Activated CD4-positive, alpha-beta T cell treated with anti-CD3 and anti-CD28 coated beads, Interleukin-2, amount 10 ng/mL, durations not matched to agents 24 days and 14 days (primary cell): ENCODE results near the gene CRHR2. TPM values are rescaled to one million over a fixed set of nuclear protein-coding genes. Genes with fewer than 3 reads are reported as not detected.

Source experiments
- DNase-seq: peaks from one replicate; pipeline ENCODE4 v3.0.0; 2022
- H3K27ac Mint-ChIP-seq: one replicate; pipeline ENCODE4 v1.8.0; 2022; ENCODE audit warnings: mild to moderate bottlenecking, mixed read lengths
- H3K27me3 Mint-ChIP-seq: one replicate; pipeline ENCODE4 v1.8.0; 2022; ENCODE audit warnings: mixed read lengths
- H3K36me3 Mint-ChIP-seq: one replicate; pipeline ENCODE4 v1.8.0; 2022; ENCODE audit warnings: low read depth, mild to moderate bottlenecking, mixed read lengths
- H3K4me1 Mint-ChIP-seq: one replicate; pipeline ENCODE4 v1.8.0; 2021; ENCODE audit warnings: mixed read lengths
- H3K4me3 Mint-ChIP-seq: one replicate; pipeline ENCODE4 v1.8.0; 2022; ENCODE audit warnings: mild to moderate bottlenecking, moderate library complexity, mixed read lengths
- H3K9me3 Mint-ChIP-seq: one replicate; pipeline ENCODE4 v1.8.0; 2021; ENCODE audit warnings: mixed read lengths
- intact Hi-C: fragments of 100-400 bp; cut with micrococcal nuclease; formaldehyde crosslinking; loops from one replicate; pipeline ENCODE4 v1.15.1; 2023
- total RNA-seq: library from RNA; stranded (reverse); gene quantifications from 2 replicates; pipeline ENCODE4 v1.2.3, GENCODE V29; 2022

CRHR2 gene
- total RNA-seq, 1 donor from 2014 or later, result not detected

DNA sequence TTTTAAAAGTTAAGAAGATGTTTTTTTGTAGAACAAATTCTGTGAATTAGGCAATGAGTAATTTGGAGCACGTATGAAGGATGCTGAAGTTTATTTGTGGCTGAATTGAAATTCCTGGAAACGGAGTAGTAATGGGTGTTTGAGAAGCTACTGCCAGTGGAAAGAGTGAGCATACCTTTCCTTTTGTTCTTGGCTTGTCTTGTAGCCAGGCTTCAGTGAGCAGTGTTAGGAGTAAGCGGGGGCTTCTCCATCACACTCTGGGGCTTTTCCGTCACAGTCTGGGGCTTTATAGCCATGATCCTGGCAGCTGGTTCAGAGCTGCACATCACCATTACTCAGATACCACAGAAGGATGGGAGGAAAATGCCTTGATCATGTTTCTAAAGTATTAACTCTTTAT, 55.2 kb downstream of the CRHR2 start:
- H3K36me3 Mint-ChIP-seq, result peaks cover 75% of the 10 kb centered on the region
- H3K4me1 Mint-ChIP-seq, result peaks cover 19% of the 10 kb centered on the region
- H3K4me3 Mint-ChIP-seq, result no peak overlapping the region
- H3K27me3 Mint-ChIP-seq, result no peaks in the 10 kb centered on the region
- peak overlapping the region; percentile 86 for H3K27ac Mint-ChIP-seq
- intact Hi-C loops, result loop anchor here (1.0 to 5.0 kb wide), 3 partner anchors 14 to 115 kb away; no protein-coding TSS in a partner anchor
- no peak for DNase-seq
- no peaks in the 10 kb centered on the region for H3K9me3 Mint-ChIP-seq

DNA sequence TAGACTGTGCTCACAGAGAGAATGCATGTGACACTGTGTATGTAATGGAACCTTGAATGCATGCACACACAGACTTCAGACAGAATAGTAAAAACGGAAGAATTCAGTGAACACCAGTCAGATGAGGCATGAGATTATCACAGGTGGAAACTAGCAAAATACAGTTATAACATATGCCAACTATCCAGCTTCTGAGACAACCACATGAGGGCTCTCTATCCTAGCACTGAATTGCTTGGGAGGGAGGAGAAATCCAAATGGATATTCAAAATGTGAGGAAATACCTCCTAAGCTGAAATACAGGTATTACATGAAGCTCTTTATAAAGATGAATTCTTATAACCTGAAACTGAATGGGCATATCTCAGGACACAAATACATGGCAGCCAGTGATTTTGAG, 57.0 kb downstream of the CRHR2 start:
- Mint-ChIP-seq H3K27me3 (no peaks in the 10 kb centered on the region), H3K9me3 (no peaks in the 10 kb centered on the region), H3K36me3 (peaks cover 73% of the 10 kb centered on the region), H3K4me1 (peaks cover 20% of the 10 kb centered on the region), H3K27ac (peak overlapping the region; percentile 44), H3K4me3 (no peak overlapping the region)
- no peak for DNase-seq
- intact Hi-C loops, result loop anchor here (5.0 kb wide), 1 partner anchor 117 kb away; no protein-coding TSS in a partner anchor

DNA sequence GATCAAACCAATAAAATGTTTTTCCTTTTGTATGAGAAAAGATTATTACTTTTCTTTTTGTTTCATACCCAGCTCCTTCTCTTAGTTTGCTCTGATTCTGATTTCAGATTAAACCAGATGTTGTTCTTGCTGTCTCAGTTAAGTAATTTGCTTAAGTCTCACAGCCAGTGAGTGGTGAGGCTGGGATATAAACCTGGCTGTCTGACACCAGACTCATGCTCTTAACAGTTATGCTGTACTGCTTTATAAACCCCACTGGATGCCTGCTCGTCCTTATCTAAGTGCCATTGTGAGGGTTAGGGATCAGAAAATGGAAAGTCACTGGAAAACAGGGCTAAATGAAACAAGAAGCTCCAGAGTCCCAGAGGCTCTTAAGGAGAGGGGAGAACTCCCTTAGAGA, 63.3 kb downstream of the CRHR2 start:
- intact Hi-C loops, result no loop called here
- H3K9me3 Mint-ChIP-seq, result no peaks in the 10 kb centered on the region
- DNase-seq, result no peak
- H3K4me3 Mint-ChIP-seq, result no peak overlapping the region
- peaks cover 12% of the 10 kb centered on the region for H3K4me1 Mint-ChIP-seq
- no peaks in the 10 kb centered on the region for H3K27me3 Mint-ChIP-seq
- H3K27ac Mint-ChIP-seq, result no peak overlapping the region
- peaks cover 75% of the 10 kb centered on the region for H3K36me3 Mint-ChIP-seq

DNA sequence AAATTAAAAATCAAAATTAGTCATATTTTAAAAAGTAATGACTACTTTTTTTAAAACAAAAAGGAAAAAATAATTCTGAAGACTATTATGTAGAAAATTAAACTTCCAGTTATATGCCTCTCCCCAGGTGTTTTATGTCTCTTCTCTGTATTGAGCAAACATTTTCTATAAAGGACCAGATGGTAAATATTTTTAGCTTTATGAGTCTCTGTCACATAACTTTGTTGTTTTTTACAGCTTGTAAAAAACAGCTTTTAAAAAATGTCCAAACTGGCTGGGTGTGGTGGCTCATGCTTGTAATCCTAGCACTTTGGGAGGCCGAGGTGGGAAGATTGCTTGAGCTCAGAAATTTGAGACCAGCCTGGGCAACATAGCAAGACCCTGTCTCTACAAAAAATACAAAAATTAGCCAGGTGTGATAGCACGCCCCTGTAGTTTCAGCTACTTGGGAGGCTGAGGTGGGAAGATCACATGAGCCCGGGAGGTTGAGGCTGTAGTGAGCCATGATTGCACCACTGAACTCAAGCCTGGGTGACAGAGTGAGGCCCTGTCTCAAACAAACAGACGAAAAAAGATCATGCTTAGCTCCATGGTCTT, 64.1 kb downstream of the CRHR2 start:
- intact Hi-C loops, result no loop called here
- no peaks in the 10 kb centered on the region for H3K27me3 Mint-ChIP-seq
- no peaks in the 10 kb centered on the region for H3K9me3 Mint-ChIP-seq
- H3K4me1 Mint-ChIP-seq, result peaks cover 20% of the 10 kb centered on the region
- no peak overlapping the region for H3K4me3 Mint-ChIP-seq
- DNase-seq, result no peak
- H3K27ac Mint-ChIP-seq, result no peak overlapping the region
- H3K36me3 Mint-ChIP-seq, result peaks cover 75% of the 10 kb centered on the region

DNA sequence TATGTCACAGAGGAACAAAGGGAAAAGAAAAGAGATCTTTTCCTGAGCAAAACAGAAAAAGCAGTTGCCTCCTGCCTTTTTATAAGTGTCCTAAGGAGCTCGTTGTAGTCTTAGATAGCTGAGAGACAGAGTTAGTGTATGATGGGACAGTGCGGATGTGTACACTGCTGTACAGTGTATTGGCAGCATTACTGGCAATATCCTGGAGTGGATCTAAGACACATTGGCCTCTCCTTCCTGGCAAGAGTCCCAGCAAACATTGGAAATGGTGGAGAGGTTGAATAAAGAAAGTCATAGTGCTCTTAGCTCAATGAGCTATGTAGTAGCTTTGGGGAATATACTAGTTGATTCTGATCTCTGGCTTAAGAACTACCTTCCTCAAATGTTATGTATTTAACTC, 64.9 kb downstream of the CRHR2 start:
- intact Hi-C loops, result no loop called here
- Mint-ChIP-seq H3K4me3 (no peak overlapping the region), H3K36me3 (peaks cover 78% of the 10 kb centered on the region), H3K9me3 (no peaks in the 10 kb centered on the region), H3K27me3 (no peaks in the 10 kb centered on the region), H3K27ac (no peak overlapping the region), H3K4me1 (peaks cover 28% of the 10 kb centered on the region)
- DNase-seq, result no peak

DNA sequence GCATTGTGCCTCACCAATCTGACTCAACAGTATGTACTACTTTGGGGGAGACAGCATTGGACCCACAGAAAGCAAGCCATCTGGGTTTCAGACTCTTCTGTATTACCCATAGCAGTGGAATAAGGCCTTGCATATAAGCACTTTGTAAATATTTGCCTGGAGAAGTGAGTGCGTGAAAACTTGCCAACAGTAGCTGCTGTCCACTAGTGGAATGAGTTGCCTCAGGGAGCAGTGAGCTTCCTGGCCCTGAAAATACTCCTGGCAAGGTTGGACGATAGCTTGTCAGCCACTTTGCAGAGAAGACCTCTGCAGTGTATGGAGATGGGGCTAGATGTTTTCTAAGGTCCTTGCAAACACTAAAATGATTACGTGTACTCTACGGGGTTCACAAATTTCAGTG, 65.9 kb downstream of the CRHR2 start:
- Mint-ChIP-seq H3K36me3 (peaks cover 75% of the 10 kb centered on the region), H3K27me3 (no peaks in the 10 kb centered on the region), H3K9me3 (no peaks in the 10 kb centered on the region), H3K4me1 (peaks cover 29% of the 10 kb centered on the region), H3K4me3 (no peak overlapping the region), H3K27ac (no peak overlapping the region)
- intact Hi-C loops, result no loop called here
- no peak for DNase-seq

DNA sequence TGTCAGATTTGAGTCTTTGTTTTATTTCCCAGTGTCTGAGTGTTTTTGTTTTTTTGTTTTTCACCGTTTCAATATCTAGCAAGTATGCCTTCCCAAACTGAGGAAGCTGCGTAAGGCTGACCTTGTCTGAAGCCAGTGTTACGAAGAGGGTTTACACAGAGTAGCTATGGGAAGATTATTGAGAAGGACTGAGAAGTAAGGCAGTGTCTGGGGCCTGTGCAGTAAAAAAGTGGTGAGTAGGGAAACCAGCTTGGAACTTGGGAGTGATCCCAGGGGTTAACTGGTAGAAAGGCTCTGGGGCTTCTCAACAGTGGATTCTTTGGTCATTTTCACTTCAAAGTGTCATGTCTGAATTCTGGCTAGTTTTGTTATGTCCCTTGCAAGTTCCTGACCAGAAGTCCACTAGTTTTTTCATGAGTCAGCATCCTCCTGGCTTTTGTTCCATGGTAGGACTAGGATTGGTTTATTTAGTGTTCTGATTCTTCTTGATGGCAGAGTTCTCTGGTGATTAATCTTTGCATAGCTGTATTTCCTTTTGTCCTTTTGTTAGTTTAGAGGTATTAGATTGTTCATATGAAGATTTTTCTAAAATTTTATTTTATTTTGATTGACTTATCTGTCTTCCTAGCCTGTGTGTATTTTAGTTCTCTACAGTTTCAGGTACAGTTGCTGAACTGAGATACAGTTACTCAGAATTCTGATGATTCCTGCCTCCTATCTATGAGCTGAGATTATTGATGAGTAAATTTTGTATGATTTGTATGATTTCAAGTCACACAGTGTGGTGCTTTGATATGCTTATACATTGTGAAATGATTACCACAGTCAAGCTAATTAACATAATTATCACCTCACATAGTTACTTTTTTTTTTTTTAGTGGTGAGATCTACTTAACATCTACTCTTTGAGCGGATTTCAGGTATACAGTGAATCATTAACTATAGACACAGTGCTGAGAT, 68.6 kb downstream of the CRHR2 start:
- Mint-ChIP-seq H3K9me3 (no peaks in the 10 kb centered on the region), H3K36me3 (peaks cover 82% of the 10 kb centered on the region), H3K4me3 (no peak overlapping the region), H3K27me3 (no peaks in the 10 kb centered on the region), H3K4me1 (peaks cover 40% of the 10 kb centered on the region), H3K27ac (peak overlapping the region; percentile 82)
- no peak for DNase-seq
- intact Hi-C loops, result loop anchor here (2.0 kb wide), 2 partner anchors 13 to 19 kb away; partner anchors contain the start of gene GARS1

DNA sequence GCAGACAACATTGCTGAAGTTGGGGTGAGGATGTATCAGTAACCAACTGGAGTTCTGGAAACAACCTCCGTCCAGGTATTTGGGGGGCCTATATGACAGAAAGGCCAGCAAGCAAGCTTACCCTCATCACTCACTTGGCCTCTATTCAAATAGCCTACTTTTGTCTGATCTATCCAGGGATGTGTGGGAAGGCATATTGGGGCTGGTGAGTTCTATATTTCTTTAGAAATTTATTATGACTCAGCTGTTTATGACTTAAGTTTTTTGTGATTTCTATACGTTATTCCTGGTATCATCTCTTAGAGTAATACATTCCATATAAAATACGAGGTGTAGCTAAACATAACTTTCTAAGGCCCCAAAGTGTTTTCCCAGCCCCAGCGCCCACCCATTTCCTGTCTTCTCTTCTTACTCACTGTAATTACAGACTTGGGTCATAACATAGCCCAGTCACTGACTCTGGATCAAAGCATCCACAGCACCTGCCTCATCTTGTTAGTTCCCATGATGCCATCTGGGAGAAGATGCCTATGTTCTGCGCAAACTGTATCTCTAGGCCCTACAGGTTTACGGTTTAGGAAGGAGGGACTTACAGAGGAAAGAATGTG, 69.5 kb downstream of the CRHR2 start:
- H3K4me1 Mint-ChIP-seq, result peaks cover 42% of the 10 kb centered on the region
- no peak for DNase-seq
- peaks cover 84% of the 10 kb centered on the region for H3K36me3 Mint-ChIP-seq
- H3K4me3 Mint-ChIP-seq, result peak overlapping the region; percentile 44
- no peaks in the 10 kb centered on the region for H3K27me3 Mint-ChIP-seq
- peak overlapping the region; percentile 82 for H3K27ac Mint-ChIP-seq
- intact Hi-C loops, result loop anchor here (2.0 kb wide), 2 partner anchors 14 to 18 kb away; partner anchors contain the start of gene GARS1
- no peaks in the 10 kb centered on the region for H3K9me3 Mint-ChIP-seq

DNA sequence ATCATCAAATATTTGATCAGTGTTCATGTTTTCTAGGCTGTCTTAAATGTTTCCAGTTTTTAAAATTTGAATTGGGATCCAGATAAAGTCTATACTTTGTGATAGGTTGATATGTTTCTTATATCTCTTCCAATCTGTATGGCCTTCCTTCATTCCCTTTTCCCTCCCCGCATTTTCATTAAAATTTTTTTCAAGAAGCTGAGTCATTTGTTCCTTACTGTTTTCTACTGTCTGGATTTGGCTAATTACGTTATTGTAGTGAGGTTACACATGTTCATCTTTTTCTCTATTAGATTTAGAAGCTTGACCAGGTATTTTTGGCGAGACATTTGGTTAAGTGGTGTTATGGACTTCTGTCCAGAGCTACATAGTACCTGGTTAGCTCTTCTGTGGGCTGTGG, 76.4 kb downstream of the CRHR2 start:
- H3K27ac Mint-ChIP-seq, result peak overlapping the region; percentile 16
- H3K4me3 Mint-ChIP-seq, result no peak overlapping the region
- intact Hi-C loops, result no loop called here
- no peaks in the 10 kb centered on the region for H3K27me3 Mint-ChIP-seq
- peaks cover 40% of the 10 kb centered on the region for H3K4me1 Mint-ChIP-seq
- no peaks in the 10 kb centered on the region for H3K9me3 Mint-ChIP-seq
- H3K36me3 Mint-ChIP-seq, result peaks cover 80% of the 10 kb centered on the region
- DNase-seq, result no peak

DNA sequence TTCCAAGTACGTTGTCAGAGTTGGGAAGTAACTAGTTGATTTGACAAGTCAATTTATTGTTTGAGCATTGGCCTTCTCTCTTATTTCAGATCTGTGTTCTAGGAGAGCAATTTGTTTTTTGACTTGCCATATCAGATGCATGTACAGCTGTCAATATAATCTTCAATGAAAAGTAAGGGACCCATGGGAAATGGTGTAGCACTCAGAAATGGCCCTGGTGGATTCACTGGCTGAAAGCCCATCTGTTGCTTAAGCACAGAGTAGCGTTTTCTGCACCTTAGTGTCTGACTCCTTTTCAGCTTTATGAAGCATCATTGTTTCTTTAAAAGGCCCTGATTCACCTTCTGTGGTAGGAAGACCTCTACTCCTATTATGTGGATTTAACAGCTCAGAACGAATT, 77.4 kb downstream of the CRHR2 start:
- intact Hi-C loops, result no loop called here

More for the DNA sequence above, 77.4 kb downstream of the CRHR2 start:
- no peak for DNase-seq
- peak overlapping the region; percentile 70 for H3K27ac Mint-ChIP-seq
- peaks cover 41% of the 10 kb centered on the region for H3K4me1 Mint-ChIP-seq
- H3K27me3 Mint-ChIP-seq, result no peaks in the 10 kb centered on the region
- no peaks in the 10 kb centered on the region for H3K9me3 Mint-ChIP-seq
- no peak overlapping the region for H3K4me3 Mint-ChIP-seq
- H3K36me3 Mint-ChIP-seq, result peaks cover 81% of the 10 kb centered on the region

Other genes starting within 250 kb of the CRHR2 start
- 11.6 and 12.9 TPM in 2 replicates for gene NOD1, start 203.7 kb downstream of the CRHR2 start, total RNA-seq
- 76.1 and 80.3 TPM in 2 replicates for gene GGCT, start 177.6 kb downstream of the CRHR2 start, total RNA-seq
- gene GARS1, start 87.6 kb downstream of the CRHR2 start, total RNA-seq, result 261 and 262 TPM in 2 replicates
- gene INMT, start 69.7 kb upstream of the CRHR2 start, total RNA-seq, result not detected in 2 replicates
- 1.2 and 1.3 TPM in 2 replicates for gene MINDY4, start 89.0 kb upstream of the CRHR2 start, total RNA-seq
- gene AQP1, start 229.4 kb upstream of the CRHR2 start, total RNA-seq, result not detected in 2 replicates